ENCODE results near the gene GNAT2.

- TF ChIP-seq ZNF384 (IDR thresholded peaks at IDR 0.05): no peak
- TF ChIP-seq SP1 (IDR thresholded peaks at IDR 0.05): no peak
- no peak for TF ChIP-seq NFRKB (IDR thresholded peaks at IDR 0.05)
- no peak for TF ChIP-seq SUZ12 (IDR thresholded peaks at IDR 0.05)
- no peak for TF ChIP-seq LEF1 (IDR thresholded peaks at IDR 0.05; ENCODE audit: borderline replicate concordance)
- TF ChIP-seq FOXM1 (IDR thresholded peaks at IDR 0.05; ENCODE audit: borderline replicate concordance): no peak
These were observed 39.9 kb downstream of the GNAT2 start for GRCh38 chr1:109579491-109579890.
